ENCODE data around the gene FAM72A. TPM values are rescaled to one million over a fixed set of nuclear protein-coding genes. Genes with fewer than 3 reads are reported as not detected.
A peak's percentile ranks its signal among the peaks of the same experiment; 100 is the strongest.
"Not testable (repeated sequence)": the region's sequence is repeated elsewhere in the genome, so short reads cannot be mapped to it uniquely, and the experiment has no call there.

The FAM72A gene
- total and polyA plus RNA-seq, 7 donors = 0.11 to 0.92 (median 0.50) TPM; not detected in 1

DNA sequence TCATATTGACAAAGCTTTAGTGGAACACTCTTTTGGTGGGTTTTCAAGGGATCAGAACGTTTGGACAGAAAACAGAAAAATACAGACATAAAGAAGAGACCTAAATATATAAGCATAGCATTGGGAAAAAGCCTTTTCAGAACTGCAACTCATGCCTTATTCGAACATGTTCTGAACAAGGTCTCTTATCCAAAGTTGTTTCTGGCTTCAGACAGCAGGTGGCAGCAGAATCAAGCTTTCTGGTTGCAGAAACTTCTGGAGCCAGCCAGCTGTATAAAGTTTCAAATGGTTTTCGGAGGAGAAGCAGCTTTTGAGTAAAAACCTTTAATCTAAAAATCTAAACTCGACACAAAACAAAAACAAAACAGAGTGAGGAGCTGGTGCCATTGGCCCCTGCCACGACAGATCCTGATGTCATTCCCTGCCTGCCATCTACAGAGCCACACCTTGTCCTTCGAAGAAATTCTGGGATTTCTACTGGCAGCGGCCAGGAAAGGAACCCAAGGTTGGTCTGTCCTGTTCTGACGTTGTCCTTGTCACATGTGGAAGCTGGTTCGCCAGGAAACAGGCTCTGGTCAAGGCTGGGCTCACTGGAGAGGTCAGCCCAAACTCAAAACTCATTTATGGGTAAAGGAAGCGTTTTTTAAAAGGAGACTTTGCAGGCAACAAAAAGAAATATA, 35.1 kb downstream of the FAM72A start:
- H3K4me1 ChIP-seq; intact Hi-C loops (cut with DNase I); H3K36me3 ChIP-seq (ENCODE audit: insufficient read depth in 1 of 2, low read depth in 1 of 2); H3K9me3 ChIP-seq; H3K4me3 ChIP-seq; H3K27me3 ChIP-seq (ENCODE audit: insufficient read depth in 3 of 3, low read length in 2 of 3); DNase-seq; H3K27ac ChIP-seq: not testable (repeated sequence)
- WGBS, 3 donors = 24 to 25% (median 24%) methylated on average over 4 of the region's 10 CpGs
- TF ChIP-seq, protein P1, sequence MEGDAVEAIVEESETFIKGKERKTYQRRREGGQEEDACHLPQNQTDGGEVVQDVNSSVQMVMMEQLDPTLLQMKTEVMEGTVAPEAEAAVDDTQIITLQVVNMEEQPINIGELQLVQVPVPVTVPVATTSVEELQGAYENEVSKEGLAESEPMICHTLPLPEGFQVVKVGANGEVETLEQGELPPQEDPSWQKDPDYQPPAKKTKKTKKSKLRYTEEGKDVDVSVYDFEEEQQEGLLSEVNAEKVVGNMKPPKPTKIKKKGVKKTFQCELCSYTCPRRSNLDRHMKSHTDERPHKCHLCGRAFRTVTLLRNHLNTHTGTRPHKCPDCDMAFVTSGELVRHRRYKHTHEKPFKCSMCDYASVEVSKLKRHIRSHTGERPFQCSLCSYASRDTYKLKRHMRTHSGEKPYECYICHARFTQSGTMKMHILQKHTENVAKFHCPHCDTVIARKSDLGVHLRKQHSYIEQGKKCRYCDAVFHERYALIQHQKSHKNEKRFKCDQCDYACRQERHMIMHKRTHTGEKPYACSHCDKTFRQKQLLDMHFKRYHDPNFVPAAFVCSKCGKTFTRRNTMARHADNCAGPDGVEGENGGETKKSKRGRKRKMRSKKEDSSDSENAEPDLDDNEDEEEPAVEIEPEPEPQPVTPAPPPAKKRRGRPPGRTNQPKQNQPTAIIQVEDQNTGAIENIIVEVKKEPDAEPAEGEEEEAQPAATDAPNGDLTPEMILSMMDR (IDR thresholded peaks at IDR 0.05) = peak; percentile 34
- ATAC-seq = peak; percentile 68 to 89 (median 76)

DNA sequence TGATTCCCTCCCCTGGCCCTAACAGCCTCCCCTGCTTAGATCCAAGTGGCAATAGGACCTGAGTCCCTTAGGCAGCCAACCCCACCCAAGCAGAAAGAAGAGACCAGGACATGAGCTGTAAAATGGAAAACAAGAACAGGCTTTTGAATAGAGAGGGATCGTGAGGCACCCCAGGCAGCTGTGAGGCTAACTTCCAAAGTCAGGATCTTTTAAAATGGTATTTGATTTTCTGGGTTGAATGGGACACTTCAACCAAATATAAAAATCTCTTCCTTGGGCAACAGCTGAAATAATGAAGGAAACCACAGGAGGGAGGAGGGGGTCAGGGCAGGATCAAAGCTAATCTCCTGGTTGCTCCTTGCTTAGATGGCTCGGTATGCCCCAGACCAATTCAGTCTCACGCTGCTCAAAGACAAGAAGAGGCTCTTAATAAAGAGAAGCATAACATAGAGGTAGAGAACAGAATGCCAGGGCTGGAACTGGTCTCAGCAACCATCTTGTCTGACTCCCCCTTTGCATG, 56.8 kb downstream of the FAM72A start:
- TF ChIP-seq, protein P1 (IDR thresholded peaks at IDR 0.05) = no peak
- Histone ChIP-seq H3K27me3 (ENCODE audit: insufficient read depth in 3 of 3, low read length in 2 of 3) (peaks cover 0 to 4% (median 2%) of the 10 kb centered on the region in 3 donors), H3K36me3 (ENCODE audit: insufficient read depth in 1 of 2, low read depth in 1 of 2) (no peaks in the 10 kb centered on the region), H3K4me1 (no peaks in the 10 kb centered on the region), H3K9me3 (no peaks in the 10 kb centered on the region), H3K27ac (no peak overlapping the region), H3K4me3 (no peak overlapping the region)
- DNase-seq = no peak
- no peak for ATAC-seq
- 46 to 70% (median 56%) methylated on average over 3 of the region's 3 CpGs for WGBS, 3 donors
- intact Hi-C loops (cut with DNase I) = no loop called here

DNA sequence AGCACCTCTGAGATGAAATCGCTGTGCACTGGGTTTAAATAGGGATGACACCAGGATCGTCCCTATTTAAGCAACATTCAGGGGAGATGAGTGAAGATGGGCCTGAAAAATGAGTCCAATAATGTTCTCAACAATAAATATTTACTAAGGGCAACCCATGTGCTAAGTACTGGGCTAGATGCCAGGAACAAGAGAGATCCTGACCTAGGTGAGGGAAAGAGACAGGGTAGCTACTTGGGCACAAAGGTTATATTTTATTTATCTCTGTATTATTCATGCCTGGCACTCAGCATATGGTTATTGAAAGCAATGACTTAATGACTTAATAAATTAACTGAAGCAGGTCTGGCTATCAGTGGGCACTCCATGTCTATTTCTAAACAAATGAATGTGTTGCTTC, 58.0 kb downstream of the FAM72A start:
- no peaks in the 10 kb centered on the region for H3K36me3 ChIP-seq (ENCODE audit: insufficient read depth in 1 of 2, low read depth in 1 of 2)
- H3K4me1 ChIP-seq = no peaks in the 10 kb centered on the region
- TF ChIP-seq, protein P1 (IDR thresholded peaks at IDR 0.05) = no peak
- DNase-seq (no peak), ATAC-seq (no peak)
- H3K4me3 ChIP-seq = no peak overlapping the region
- intact Hi-C loops (cut with DNase I) = no loop called here
- H3K27ac ChIP-seq = no peak overlapping the region
- WGBS, 3 donors = 76 to 82% (median 80%) methylated on average over 2 of the region's 2 CpGs
- peaks cover 0 to 4% (median 4%) of the 10 kb centered on the region in 3 donors for H3K27me3 ChIP-seq (ENCODE audit: insufficient read depth in 3 of 3, low read length in 2 of 3)
- no peaks in the 10 kb centered on the region for H3K9me3 ChIP-seq

DNA sequence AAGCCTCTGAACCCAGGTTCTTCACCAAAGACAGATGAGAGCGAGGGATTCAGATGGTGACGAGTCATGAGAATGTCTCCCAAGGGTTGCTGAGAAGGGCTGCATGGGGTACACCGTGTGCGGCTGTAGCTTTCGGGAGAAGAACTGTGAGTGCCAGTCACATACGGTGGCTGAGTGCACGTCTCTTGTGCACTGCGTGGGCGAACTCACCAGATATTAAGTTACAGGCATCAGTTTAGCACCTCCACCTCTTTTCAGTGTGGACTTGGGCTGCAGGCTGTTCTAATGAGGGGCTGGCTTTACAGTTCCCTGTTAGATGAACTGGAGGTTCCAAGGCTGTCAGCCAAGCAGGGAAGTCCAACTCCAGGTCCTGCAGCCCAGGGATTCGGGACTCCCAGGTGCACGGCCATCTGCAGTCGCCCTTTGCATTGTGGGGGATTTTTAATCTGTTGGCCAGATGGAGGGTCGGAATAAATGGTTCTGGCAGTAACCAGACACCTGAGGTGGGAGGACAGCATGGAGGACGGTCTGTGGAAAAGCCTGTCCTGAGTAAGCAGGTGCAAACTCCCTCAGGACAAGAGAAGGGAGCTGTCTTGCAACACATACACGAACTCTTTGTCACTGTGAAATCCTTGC, 59.0 kb downstream of the FAM72A start:
- WGBS, 3 donors = 39 to 50% (median 49%) methylated on average over 15 of the region's 15 CpGs
- no peaks in the 10 kb centered on the region for H3K9me3 ChIP-seq

More for the DNA sequence above, 59.0 kb downstream of the FAM72A start:
- H3K4me1 ChIP-seq = no peaks in the 10 kb centered on the region
- no peak for DNase-seq
- peaks cover 0 to 4% (median 4%) of the 10 kb centered on the region in 3 donors for H3K27me3 ChIP-seq (ENCODE audit: insufficient read depth in 3 of 3, low read length in 2 of 3)
- H3K36me3 ChIP-seq (ENCODE audit: insufficient read depth in 1 of 2, low read depth in 1 of 2) = no peaks in the 10 kb centered on the region
- H3K27ac ChIP-seq = no peak overlapping the region
- TF ChIP-seq, protein P1 (IDR thresholded peaks at IDR 0.05) = no peak
- peak in 2 of 4 donors; percentile 38 to 46 for ATAC-seq
- no peak overlapping the region for H3K4me3 ChIP-seq
- intact Hi-C loops (cut with DNase I) = no loop called here

Measured in psoas muscle (tissue), 8 donors.